ENCODE measurements around the gene EPHX1. TPM values are rescaled to one million over a fixed set of nuclear protein-coding genes. Genes with fewer than 3 reads are reported as not detected.

Gene EPHX1
- total and polyA plus RNA-seq, 2 of the 8 experiments (the other 6 are each of a cell fraction or from before 2014, with no cell fraction given) = 45.3 to 79.1 TPM

- no peak overlapping the region for H4K91ac ChIP-seq (replicated peaks; ENCODE audit: insufficient read length, low read length)
- H3K27me3 ChIP-seq (replicated peaks in 1 of 4; ENCODE audit: control insufficient read depth in 3 of 4, extremely low read depth in 1 of 4, insufficient read depth in 3 of 4, low read length in 3 of 4) = no peaks in the 10 kb centered on the region
- H3K18ac ChIP-seq (ENCODE audit: extremely low read depth, low read length) = no peak overlapping the region
- no peak overlapping the region for H2BK12ac ChIP-seq (ENCODE audit: low read depth, low read length)
- no peaks in the 10 kb centered on the region for H3K9me3 ChIP-seq (ENCODE audit: insufficient read depth in 2 of 2, low read depth in 1 of 2, low read length in 1 of 2)
- H3K56ac ChIP-seq (replicated peaks; ENCODE audit: insufficient read length, low read depth, low read length) = no peak overlapping the region
- no peaks in the 10 kb centered on the region for H3K79me2 ChIP-seq (ENCODE audit: control insufficient read depth in 1 of 2, insufficient read depth in 2 of 2, low read length in 2 of 2)
- H3K23ac ChIP-seq (ENCODE audit: insufficient read length) = no peak overlapping the region
- H3K36me3 ChIP-seq (ENCODE audit: control insufficient read depth in 2 of 4, insufficient read depth in 4 of 4, low read length in 3 of 4) = peaks cover 0 to 13% (median 0%) of the 10 kb centered on the region in 4 experiments; a peak in 4 of 8 replicates
- no peaks in the 10 kb centered on the region for H3K23me2 ChIP-seq (ENCODE audit: low read depth, low read length)
- ChIA-PET POLR2A (ENCODE audit: partially characterized antibody) (interaction anchor here (4.6 kb wide), 1 partner anchor 8 kb away, joined by 27 read pairs; the partner anchor contains the start of gene TMEM63A), CTCF (ENCODE audit: partially characterized antibody) (interaction anchor here (0.6 to 21.3 kb wide), 7 partner anchors 12 to 399 kb away, joined by 3 to 406 read pairs (median 4); no protein-coding TSS in a partner anchor)
- H3K79me1 ChIP-seq (ENCODE audit: low read depth, low read length) = peaks cover 11% of the 10 kb centered on the region
- no peak overlapping the region for H2BK15ac ChIP-seq (ENCODE audit: low read length)
- peaks cover 0 to 3% (median 0%) of the 10 kb centered on the region in 4 experiments; a peak in 2 of 7 replicates for H3K4me1 ChIP-seq (replicated peaks in 1 of 4; ENCODE audit: control insufficient read depth in 3 of 4, insufficient read depth in 4 of 4, low read length in 3 of 4)
- H4K5ac ChIP-seq (ENCODE audit: insufficient read length, low read depth, low read length) = no peak overlapping the region
- FAIRE-seq (no peak), DNase-seq (ENCODE audit: low read depth in 1 of 2, low spot score in 2 of 2) (no peak)
- no peak overlapping the region for H4K8ac ChIP-seq (ENCODE audit: extremely low read depth, insufficient read depth, low read length)
- no peak overlapping the region for H3K4me3 ChIP-seq (ENCODE audit: extremely low read depth in 1 of 4, insufficient read depth in 2 of 4, low read depth in 3 of 4, low read length in 4 of 4)
- TF ChIP-seq EP300 (IDR thresholded peaks at IDR 0.05; ENCODE audit: borderline replicate concordance in 1 of 2, low read depth in 2 of 2, low read length in 2 of 2) (no peak), CTBP2 (IDR thresholded peaks at IDR 0.05; ENCODE audit: borderline replicate concordance, insufficient read depth, insufficient read length, low read length) (no peak), BACH1 (IDR thresholded peaks at IDR 0.05; ENCODE audit: low read length) (no peak), POLR2A (IDR thresholded peaks at IDR 0.05; ENCODE audit: control extremely low read depth in 1 of 2, low read depth in 2 of 2, low read length in 2 of 2) (no peak), ASH2L (IDR thresholded peaks at IDR 0.05; ENCODE audit: low read length) (no peak), GTF2F1 (IDR thresholded peaks at IDR 0.05; ENCODE audit: borderline replicate concordance, low read depth, low read length) (no peak), GABPA (IDR thresholded peaks at IDR 0.05; ENCODE audit: borderline replicate concordance, insufficient read depth, low read length) (no peak), SRF (IDR thresholded peaks at IDR 0.05; ENCODE audit: low read depth, low read length) (no peak), RBBP5 (IDR thresholded peaks at IDR 0.05; ENCODE audit: borderline replicate concordance, low read depth, low read length) (no peak), POLR2AphosphoS5 (IDR thresholded peaks at IDR 0.05; ENCODE audit: low read depth, low read length) (no peak), TEAD4 (IDR thresholded peaks at IDR 0.05; ENCODE audit: low read depth, low read length) (no peak), EGR1 (IDR thresholded peaks at IDR 0.05; ENCODE audit: borderline replicate concordance, low read depth, low read length) (no peak), CHD2 (IDR thresholded peaks at IDR 0.05; ENCODE audit: low read length) (no peak), SUZ12 (IDR thresholded peaks at IDR 0.05; ENCODE audit: low read length) (no peak)
- H3K27ac ChIP-seq (ENCODE audit: low read depth, low read length) = no peak overlapping the region
- WGBS, 2 experiments (ENCODE audit: extremely low coverage in 1 of 2, insufficient coverage in 1 of 2, insufficient read length in 1 of 2, insufficient replicate concordance in 2 of 2, low coverage in 1 of 2, low lambda C conversion rate in 2 of 2, missing lambda C conversion rate in 1 of 2) = 92% methylated on average over 10 of the region's 10 CpGs; no CpG with 5 or more reads in 1 of the 2 experiments
- no peak overlapping the region for H2BK5ac ChIP-seq (ENCODE audit: low read depth, low read length)
- no peak overlapping the region for H3K14ac ChIP-seq (ENCODE audit: insufficient read length)
- no peak overlapping the region for H2AFZ ChIP-seq (ENCODE audit: low read length)
- H2BK120ac ChIP-seq (replicated peaks; ENCODE audit: low read depth, low read length) = no peak overlapping the region
- no peak overlapping the region for H3K9ac ChIP-seq (replicated peaks in 1 of 4; ENCODE audit: extremely low read depth in 1 of 4, low read depth in 3 of 4, low read length in 3 of 4)
- H2AK5ac ChIP-seq (ENCODE audit: low read depth, low read length) = no peak overlapping the region
- H2BK20ac ChIP-seq (ENCODE audit: low read length) = no peak overlapping the region
- H3K4me2 ChIP-seq (ENCODE audit: insufficient read depth in 1 of 2, low read depth in 2 of 2, low read length in 2 of 2) = no peak overlapping the region
- H3K4ac ChIP-seq (replicated peaks; ENCODE audit: insufficient read length, low read depth, low read length) = no peak overlapping the region
- H4K20me1 ChIP-seq (replicated peaks in 1 of 2; ENCODE audit: control insufficient read depth in 1 of 2, insufficient read depth in 2 of 2, low read length in 2 of 2) = peaks cover 0 to 8% of the 10 kb centered on the region in 2 experiments
Observed at GRCh38 chr1:225873281-225873850, 63.4 kb downstream of the EPHX1 start.
